Psoas muscle (tissue), 8 donors: Measurements from ENCODE around the gene UBE2L5. TPM values are rescaled to one million over a fixed set of nuclear protein-coding genes. Genes with fewer than 3 reads are reported as not detected.
A peak's percentile ranks its signal among the peaks of the same experiment; 100 is the strongest.

Experiments used
- ATAC-seq, 4 donors: fragments of 200-7000 bp; cut with Tn5 transposase; one replicate each; pipeline ENCODE4 v1.9.1; 2020; ENCODE audit warnings: moderate library complexity in 3 of 4, mild to moderate bottlenecking in 2 of 4
- DNase-seq, 2 donors: peaks; one replicate each; pipeline ENCODE4 v3.0.0-alpha.2; 2020
- H3K27ac ChIP-seq: fragments of 200-600 bp; one replicate; pipeline ENCODE4 v1.8.0; 2022
- H3K27me3 ChIP-seq, 3 donors: fragments of 200-600 bp in 1 of 3; one replicate each; pipeline versions ENCODE4 v1.6.1 to v1.8.0; 2013 to 2022; ENCODE audit warnings: low read length in 2 of 3, mild to moderate bottlenecking in 2 of 3, moderate library complexity in 1 of 3; ENCODE audit not compliant: insufficient read depth in 3 of 3
- H3K36me3 ChIP-seq, 2 donors: fragments of 200-600 bp in 1 of 2; one replicate each; pipeline versions ENCODE4 v1.6.1 to v1.8.0; 2013 to 2022; ENCODE audit warnings: low read depth in 1 of 2, mild to moderate bottlenecking in 1 of 2, moderate library complexity in 1 of 2; ENCODE audit not compliant: insufficient read depth in 1 of 2
- H3K4me1 ChIP-seq: fragments of 200-600 bp; one replicate; pipeline ENCODE4 v1.8.0; 2022
- H3K4me3 ChIP-seq: fragments of 200-600 bp; one replicate; pipeline ENCODE4 v1.8.0; 2022; ENCODE audit warnings: mild to moderate bottlenecking
- H3K9me3 ChIP-seq: fragments of 200-600 bp; one replicate; pipeline ENCODE4 v1.8.0; 2022
- WGBS, 3 donors: extraction: QIAGEN DNeasy Blood & Tissue Kit; methylation state at CpG; one replicate each; pipeline versions ENCODE4 v1.1.6 to v1.1.7; 2013; 5-methylcytosine and 5-hydroxymethylcytosine counted together
- intact Hi-C, 2 donors: fragments of 100-400 bp; cut with DNase I; formaldehyde crosslinking; loops; one replicate each; pipeline versions ENCODE4 v1.11.0 to v1.14.2; 2022
- polyA plus RNA-seq, 3 donors: library from polyadenylated mRNA; stranded (reverse); fragments of 200-250 nt; gene quantifications; one replicate each; pipeline ENCODE4 v1.2.3, GENCODE V29; 2013
- total RNA-seq, 4 donors: library from RNA; stranded (reverse); fragmentation: NEBNext Ultra II Directional in 2 of 4; extraction: Animal tissue kit (Norgen Biotek cat#: 25700) in 2 of 4; gene quantifications; one replicate each; pipeline versions ENCODE4 v1.2.1 to v1.2.4, GENCODE V29; 2021 to 2023
- TF ChIP-seq, protein P1 (sequence below): fragments of 200-600 bp; IDR thresholded peaks from one replicate; pipeline ENCODE4 v1.8.0; 2022; ENCODE audit warnings: antibody characterized with exemption
- donor health status: healthy with polysubstance abuse.
- donor health status: DM: no; HTN: no; CAD: no; lungs with moderate emphysema.
- donor health status: Bipolar disorder and iron deficiency.
- donor health status: healthy.
- donor health status: DM: yes; HTN: yes; CAD: no.
- donor health status: DM: no; HTN: no; CAD: no.
- donor health status: DM: no; HTN: no; CAD: no.
- donor health status: DM: yes; HTN: yes; CAD: no.

The UBE2L5 gene
- total and polyA plus RNA-seq, 7 donors: not detected

DNA sequence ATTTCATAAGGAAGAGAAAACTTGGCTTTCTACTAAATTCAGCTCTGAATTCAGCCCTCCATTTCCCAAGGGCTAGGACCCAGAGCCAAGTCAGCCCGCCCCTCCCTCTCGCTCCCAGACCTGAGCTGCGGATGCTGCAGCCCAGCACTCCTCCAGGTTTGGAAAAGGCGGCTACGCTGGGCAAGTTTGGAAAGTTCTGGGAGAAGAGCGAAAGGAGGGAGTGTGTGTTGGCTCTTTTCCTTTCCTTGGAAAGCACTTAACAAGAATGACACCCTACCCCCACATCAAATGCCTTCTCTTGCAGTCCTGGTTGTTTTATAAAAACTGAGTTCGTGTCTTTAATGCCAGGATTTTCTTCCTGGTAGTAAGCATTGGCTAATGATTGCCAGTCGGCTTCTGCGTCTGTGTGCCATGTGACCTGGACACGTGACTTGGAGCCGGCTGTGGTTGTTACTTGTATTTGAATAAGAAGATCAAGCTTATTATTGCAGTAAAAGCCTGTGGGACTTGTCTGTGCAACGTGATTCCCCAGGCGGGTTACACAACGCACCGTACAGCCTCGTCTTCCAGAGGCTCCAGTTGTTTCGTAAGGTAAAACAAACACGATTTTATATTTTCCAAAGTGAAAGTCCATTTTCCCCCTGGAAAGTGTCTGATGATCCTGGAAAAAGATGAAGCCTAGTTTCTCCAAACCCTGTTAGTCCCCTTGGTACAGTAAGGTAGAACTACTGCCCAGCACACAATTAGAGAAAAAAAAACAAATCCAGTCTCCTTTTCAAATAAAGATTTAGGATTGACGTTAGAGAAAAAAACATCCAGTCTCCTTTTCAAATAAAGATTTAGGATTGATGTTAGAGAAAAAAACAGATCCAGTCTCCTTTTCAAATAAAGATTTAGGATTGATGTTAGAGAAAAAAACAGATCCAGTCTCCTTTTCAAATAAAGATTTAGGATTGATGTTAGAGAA is 26.8 kb upstream of the UBE2L5 start:
- peak overlapping the region; percentile 76 for H3K27ac ChIP-seq
- H3K36me3 ChIP-seq: no peaks in the 10 kb centered on the region
- TF ChIP-seq, protein P1, sequence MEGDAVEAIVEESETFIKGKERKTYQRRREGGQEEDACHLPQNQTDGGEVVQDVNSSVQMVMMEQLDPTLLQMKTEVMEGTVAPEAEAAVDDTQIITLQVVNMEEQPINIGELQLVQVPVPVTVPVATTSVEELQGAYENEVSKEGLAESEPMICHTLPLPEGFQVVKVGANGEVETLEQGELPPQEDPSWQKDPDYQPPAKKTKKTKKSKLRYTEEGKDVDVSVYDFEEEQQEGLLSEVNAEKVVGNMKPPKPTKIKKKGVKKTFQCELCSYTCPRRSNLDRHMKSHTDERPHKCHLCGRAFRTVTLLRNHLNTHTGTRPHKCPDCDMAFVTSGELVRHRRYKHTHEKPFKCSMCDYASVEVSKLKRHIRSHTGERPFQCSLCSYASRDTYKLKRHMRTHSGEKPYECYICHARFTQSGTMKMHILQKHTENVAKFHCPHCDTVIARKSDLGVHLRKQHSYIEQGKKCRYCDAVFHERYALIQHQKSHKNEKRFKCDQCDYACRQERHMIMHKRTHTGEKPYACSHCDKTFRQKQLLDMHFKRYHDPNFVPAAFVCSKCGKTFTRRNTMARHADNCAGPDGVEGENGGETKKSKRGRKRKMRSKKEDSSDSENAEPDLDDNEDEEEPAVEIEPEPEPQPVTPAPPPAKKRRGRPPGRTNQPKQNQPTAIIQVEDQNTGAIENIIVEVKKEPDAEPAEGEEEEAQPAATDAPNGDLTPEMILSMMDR: no peak
- no peaks in the 10 kb centered on the region for H3K9me3 ChIP-seq
- H3K4me1 ChIP-seq: peaks cover 5% of the 10 kb centered on the region
- peak overlapping the region; percentile 88 for H3K4me3 ChIP-seq
- DNase-seq (peak; percentile 93 to 94), ATAC-seq (peak; percentile 85 to 97 (median 87))
- intact Hi-C loops: no loop called here
- no peaks in the 10 kb centered on the region for H3K27me3 ChIP-seq
- WGBS, 3 donors: 1 to 2% (median 2%) methylated on average over 19 of the region's 19 CpGs

DNA sequence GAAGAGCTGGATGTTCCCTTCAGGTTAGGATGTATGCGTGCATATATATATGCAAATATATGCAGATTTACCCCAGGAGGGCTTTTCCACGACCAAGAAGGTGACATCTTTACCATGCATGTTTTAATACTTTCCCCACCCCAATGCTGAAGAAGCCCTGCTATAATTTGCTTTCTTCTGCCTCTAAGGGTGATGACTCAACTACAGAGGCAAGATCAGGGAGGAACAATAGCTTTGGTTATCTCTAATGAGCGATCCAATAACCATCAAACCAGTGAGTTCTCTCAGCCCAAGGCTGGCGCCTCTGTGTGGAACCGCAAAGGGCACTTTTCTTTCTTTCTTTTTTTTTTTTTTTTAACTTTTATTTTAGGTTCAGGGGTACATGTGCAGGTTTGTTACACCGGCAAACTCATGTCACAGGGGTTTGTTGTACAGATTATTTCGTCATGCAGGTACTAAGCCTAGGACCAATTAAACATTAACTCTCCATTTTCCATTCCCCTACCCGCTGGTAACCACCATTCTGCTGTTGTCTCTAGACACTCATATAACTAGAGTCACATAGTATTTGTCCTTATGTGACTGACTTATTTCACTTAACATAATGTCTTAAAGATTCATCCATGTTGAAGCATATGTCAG is 25.7 kb upstream of the UBE2L5 start:
- Histone ChIP-seq H3K36me3 (no peaks in the 10 kb centered on the region), H3K4me3 (no peak overlapping the region), H3K4me1 (peaks cover 5% of the 10 kb centered on the region), H3K9me3 (no peaks in the 10 kb centered on the region), H3K27ac (no peak overlapping the region), H3K27me3 (no peaks in the 10 kb centered on the region)
- WGBS, 3 donors: 72 to 80% (median 79%) methylated on average over 8 of the region's 8 CpGs
- ATAC-seq (no peak), DNase-seq (no peak)
- intact Hi-C loops: no loop called here
- TF ChIP-seq, protein P1: no peak

DNA sequence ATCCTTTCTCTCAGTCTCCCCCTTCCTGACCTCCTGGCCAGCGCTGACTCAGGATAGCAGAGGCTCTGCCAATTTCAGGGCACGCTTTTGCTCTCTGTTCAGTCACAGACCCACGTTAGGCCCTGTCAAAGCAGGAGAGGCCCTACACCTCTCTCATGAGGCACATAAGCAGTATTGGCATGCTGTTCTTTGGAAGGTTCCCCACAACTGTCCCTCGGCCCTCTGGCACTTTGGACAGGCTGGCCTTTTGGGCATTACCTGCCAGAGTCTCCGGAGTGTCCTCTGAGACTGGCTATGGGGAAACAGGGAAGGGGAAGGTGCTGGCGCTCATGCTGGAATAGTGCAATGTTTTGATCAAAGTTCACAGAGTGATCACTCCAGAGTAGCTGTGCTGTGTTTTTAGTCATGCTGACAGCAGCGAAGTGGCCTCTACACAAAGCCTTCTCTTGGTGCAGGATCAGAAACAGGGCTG is 23.7 kb upstream of the UBE2L5 start:
- H3K27ac ChIP-seq: no peak overlapping the region
- no peaks in the 10 kb centered on the region for H3K36me3 ChIP-seq
- no peak overlapping the region for H3K4me3 ChIP-seq
- no peaks in the 10 kb centered on the region for H3K27me3 ChIP-seq
- H3K4me1 ChIP-seq: peaks cover 5% of the 10 kb centered on the region
- DNase-seq: peak in 1 of 2 donors; percentile 24
- H3K9me3 ChIP-seq: no peaks in the 10 kb centered on the region
- ATAC-seq: no peak
- TF ChIP-seq, protein P1: no peak
- 51 to 66% (median 53%) methylated on average over 7 of the region's 7 CpGs for WGBS, 3 donors
- intact Hi-C loops: no loop called here

DNA sequence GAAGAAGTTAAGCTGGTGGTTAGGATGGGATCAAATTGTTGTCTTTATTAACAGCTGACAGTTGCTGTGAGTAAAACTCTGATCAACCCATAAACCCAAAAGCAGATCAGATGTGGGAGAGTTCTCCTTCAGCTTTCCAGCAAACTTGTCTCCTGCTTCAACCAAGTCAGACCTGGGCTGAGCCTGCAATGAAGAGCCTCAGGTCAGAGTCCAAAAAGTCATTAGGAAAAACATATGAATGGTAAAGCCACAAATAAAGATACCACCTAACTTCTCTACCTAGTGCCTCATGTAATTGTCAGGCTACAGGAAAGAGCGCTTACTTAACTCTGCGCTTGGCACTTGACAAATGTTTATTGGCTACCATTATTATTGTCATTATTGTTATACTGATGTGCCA is 21.9 kb upstream of the UBE2L5 start:
- WGBS, 3 donors: 96 to 100% (median 97%) methylated on average over 2 of the region's 2 CpGs
- intact Hi-C loops: no loop called here
- DNase-seq (no peak), ATAC-seq (no peak)
- Histone ChIP-seq H3K4me3 (no peak overlapping the region), H3K27me3 (no peaks in the 10 kb centered on the region), H3K4me1 (no peaks in the 10 kb centered on the region), H3K9me3 (no peaks in the 10 kb centered on the region), H3K27ac (no peak overlapping the region), H3K36me3 (no peaks in the 10 kb centered on the region)
- TF ChIP-seq, protein P1: no peak
